GM18907 (cell line): ENCODE measurements around the gene HS3ST3B1.

Experiments
- ATAC-seq: cut with Tn5 transposase; IDR thresholded peaks from one replicate; pipeline ENCODE4 v1.9.1; 2021; ENCODE audit warnings: mild to moderate bottlenecking, moderate library complexity; ENCODE audit not compliant: unreplicated experiment

HS3ST3B1 gene

DNA sequence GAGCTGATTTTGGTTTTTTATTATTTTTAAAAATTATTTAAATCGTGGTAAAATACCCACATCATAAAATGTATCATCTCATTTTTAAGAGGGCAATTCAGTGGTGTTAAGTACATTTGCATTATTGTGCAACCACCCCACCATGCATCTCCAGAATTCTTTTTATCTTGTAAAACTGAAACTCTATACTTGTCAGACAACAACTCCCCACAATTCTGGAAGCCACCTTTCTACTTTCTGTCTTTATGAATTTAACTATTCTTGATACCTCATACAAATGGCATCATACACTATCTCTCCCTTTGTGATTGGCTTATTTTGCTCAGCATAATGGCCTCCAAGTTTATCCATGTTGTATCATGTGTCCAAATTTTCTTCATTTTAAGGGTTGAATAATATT, 97.9 kb downstream of the HS3ST3B1 start:
- no peak for ATAC-seq
